ENCODE results near the gene TCEAL4. TPM values are rescaled to one million over a fixed set of nuclear protein-coding genes. Genes with fewer than 3 reads are reported as not detected.

The TCEAL4 gene
- total and polyA plus RNA-seq, 4 donors = 40.8 to 224 (median 163) TPM

GRCh38 chrX:103610282-103610681 lies 25.0 kb downstream of the TCEAL4 start:
- Histone ChIP-seq H3K27ac (ENCODE audit: low read depth, low read length) (no peak overlapping the region), H3K4me1 (ENCODE audit: control insufficient read depth, insufficient read depth, low read length) (peaks cover 8% of the 10 kb centered on the region), H3K36me3 (ENCODE audit: control insufficient read depth, insufficient read depth, low read length) (no peaks in the 10 kb centered on the region), H3K4me3 (ENCODE audit: low read depth, low read length) (no peak overlapping the region), H3K27me3 (ENCODE audit: control insufficient read depth, insufficient read depth, low read length) (peaks cover 10% of the 10 kb centered on the region), H3K9me3 (ENCODE audit: control insufficient read depth, insufficient read depth, low read length) (no peaks in the 10 kb centered on the region)
- no CpG with 5 or more reads among the region's 1 CpG for WGBS (ENCODE audit: insufficient coverage)
- DNase-seq (ENCODE audit: low read depth in 4 of 6, low spot score in 6 of 6) = no peak

GRCh38 chrX:103613362-103613890 lies 28.1 kb downstream of the TCEAL4 start:
- no CpG with 5 or more reads among the region's 1 CpG for WGBS (ENCODE audit: insufficient coverage)
- Histone ChIP-seq H3K27ac (ENCODE audit: low read depth, low read length) (no peak overlapping the region), H3K4me1 (ENCODE audit: control insufficient read depth, insufficient read depth, low read length) (peaks cover 4% of the 10 kb centered on the region), H3K9me3 (ENCODE audit: control insufficient read depth, insufficient read depth, low read length) (no peaks in the 10 kb centered on the region), H3K27me3 (ENCODE audit: control insufficient read depth, insufficient read depth, low read length) (no peaks in the 10 kb centered on the region), H3K4me3 (ENCODE audit: low read depth, low read length) (no peak overlapping the region), H3K36me3 (ENCODE audit: control insufficient read depth, insufficient read depth, low read length) (no peaks in the 10 kb centered on the region)
- DNase-seq (ENCODE audit: low read depth in 4 of 6, low spot score in 6 of 6) = no peak

GRCh38 chrX:103614999-103615398 lies 29.7 kb downstream of the TCEAL4 start:
- no peak for DNase-seq (ENCODE audit: low read depth in 4 of 6, low spot score in 6 of 6)
- H3K4me3 ChIP-seq (ENCODE audit: low read depth, low read length) = no peak overlapping the region
- no peaks in the 10 kb centered on the region for H3K4me1 ChIP-seq (ENCODE audit: control insufficient read depth, insufficient read depth, low read length)
- H3K27ac ChIP-seq (ENCODE audit: low read depth, low read length) = no peak overlapping the region
- H3K27me3 ChIP-seq (ENCODE audit: control insufficient read depth, insufficient read depth, low read length) = no peaks in the 10 kb centered on the region
- no peaks in the 10 kb centered on the region for H3K9me3 ChIP-seq (ENCODE audit: control insufficient read depth, insufficient read depth, low read length)
- no peaks in the 10 kb centered on the region for H3K36me3 ChIP-seq (ENCODE audit: control insufficient read depth, insufficient read depth, low read length)
- WGBS (ENCODE audit: insufficient coverage) = no CpG with 5 or more reads among the region's 1 CpG

GRCh38 chrX:103615781-103616371 lies 30.6 kb downstream of the TCEAL4 start:
- no peak for DNase-seq (ENCODE audit: low read depth in 4 of 6, low spot score in 6 of 6)
- H3K9me3 ChIP-seq (ENCODE audit: control insufficient read depth, insufficient read depth, low read length) = no peaks in the 10 kb centered on the region
- H3K27me3 ChIP-seq (ENCODE audit: control insufficient read depth, insufficient read depth, low read length) = no peaks in the 10 kb centered on the region
- no peak overlapping the region for H3K4me3 ChIP-seq (ENCODE audit: low read depth, low read length)
- no peaks in the 10 kb centered on the region for H3K4me1 ChIP-seq (ENCODE audit: control insufficient read depth, insufficient read depth, low read length)
- H3K36me3 ChIP-seq (ENCODE audit: control insufficient read depth, insufficient read depth, low read length) = no peaks in the 10 kb centered on the region
- H3K27ac ChIP-seq (ENCODE audit: low read depth, low read length) = no peak overlapping the region

GRCh38 chrX:103616676-103617186 lies 31.4 kb downstream of the TCEAL4 start:
- H3K36me3 ChIP-seq (ENCODE audit: control insufficient read depth, insufficient read depth, low read length) = no peaks in the 10 kb centered on the region
- H3K9me3 ChIP-seq (ENCODE audit: control insufficient read depth, insufficient read depth, low read length) = no peaks in the 10 kb centered on the region
- no peak overlapping the region for H3K4me3 ChIP-seq (ENCODE audit: low read depth, low read length)
- H3K4me1 ChIP-seq (ENCODE audit: control insufficient read depth, insufficient read depth, low read length) = no peaks in the 10 kb centered on the region
- H3K27me3 ChIP-seq (ENCODE audit: control insufficient read depth, insufficient read depth, low read length) = no peaks in the 10 kb centered on the region
- no peak overlapping the region for H3K27ac ChIP-seq (ENCODE audit: low read depth, low read length)
- no peak for DNase-seq (ENCODE audit: low read depth in 4 of 6, low spot score in 6 of 6)
- WGBS (ENCODE audit: insufficient coverage) = 14% methylated on average over 1 of the region's 1 CpG

- Histone ChIP-seq H3K9me3 (ENCODE audit: control insufficient read depth, insufficient read depth, low read length) (no peaks in the 10 kb centered on the region), H3K4me1 (ENCODE audit: control insufficient read depth, insufficient read depth, low read length) (peaks cover 10% of the 10 kb centered on the region), H3K27ac (ENCODE audit: low read depth, low read length) (peak overlapping the region; percentile 68), H3K4me3 (ENCODE audit: low read depth, low read length) (no peak overlapping the region), H3K36me3 (ENCODE audit: control insufficient read depth, insufficient read depth, low read length) (no peaks in the 10 kb centered on the region), H3K27me3 (ENCODE audit: control insufficient read depth, insufficient read depth, low read length) (peaks cover 2% of the 10 kb centered on the region)
- no CpG with 5 or more reads among the region's 4 CpGs for WGBS (ENCODE audit: insufficient coverage)
- DNase-seq (ENCODE audit: low read depth in 4 of 6, low spot score in 6 of 6) = peak in 2 of 6 donors; percentile 5 to 11
Observed at GRCh38 chrX:103624111-103624510, 38.8 kb downstream of the TCEAL4 start.

GRCh38 chrX:103626855-103627254 lies 41.5 kb downstream of the TCEAL4 start:
- no peak overlapping the region for H3K4me3 ChIP-seq (ENCODE audit: low read depth, low read length)
- peaks cover 7% of the 10 kb centered on the region for H3K27me3 ChIP-seq (ENCODE audit: control insufficient read depth, insufficient read depth, low read length)
- no peaks in the 10 kb centered on the region for H3K9me3 ChIP-seq (ENCODE audit: control insufficient read depth, insufficient read depth, low read length)
- no peak for DNase-seq (ENCODE audit: low read depth in 4 of 6, low spot score in 6 of 6)
- H3K4me1 ChIP-seq (ENCODE audit: control insufficient read depth, insufficient read depth, low read length) = peaks cover 10% of the 10 kb centered on the region
- no peak overlapping the region for H3K27ac ChIP-seq (ENCODE audit: low read depth, low read length)
- H3K36me3 ChIP-seq (ENCODE audit: control insufficient read depth, insufficient read depth, low read length) = no peaks in the 10 kb centered on the region

GRCh38 chrX:103628386-103629317 lies 43.3 kb downstream of the TCEAL4 start, which contains the start of gene TCEAL1:
TSS of gene TCEAL1 (plus strand) at chrX:103628975. CDS start at chrX:103629917, 942 bp downstream.
- Histone ChIP-seq H3K27me3 (ENCODE audit: control insufficient read depth, insufficient read depth, low read length) (peaks cover 7% of the 10 kb centered on the region), H3K4me3 (ENCODE audit: low read depth, low read length) (peak within 1 kb of the TSS; percentile 79)

GRCh38 chrX:103629318-103630170 lies 44.2 kb downstream of the TCEAL4 start:
- Histone ChIP-seq H3K4me3 (ENCODE audit: low read depth, low read length) (peak overlapping the region; percentile 79), H3K27me3 (ENCODE audit: control insufficient read depth, insufficient read depth, low read length) (peaks cover 7% of the 10 kb centered on the region)
- peak in 3 of 6 donors; percentile 51 to 92 (median 92) for DNase-seq (ENCODE audit: low read depth in 4 of 6, low spot score in 6 of 6)

More at GRCh38 chrX:103628386-103629317, 43.3 kb downstream of the TCEAL4 start, which contains the start of gene TCEAL1:
- Histone ChIP-seq H3K27ac (ENCODE audit: low read depth, low read length) (peak within 1 kb of the TSS; percentile 93), H3K9me3 (ENCODE audit: control insufficient read depth, insufficient read depth, low read length) (no peaks in the 10 kb centered on the region), H3K36me3 (ENCODE audit: control insufficient read depth, insufficient read depth, low read length) (no peaks in the 10 kb centered on the region), H3K4me1 (ENCODE audit: control insufficient read depth, insufficient read depth, low read length) (peaks cover 10% of the 10 kb centered on the region)
- 22% methylated on average over 24 of the region's 32 CpGs for WGBS (ENCODE audit: insufficient coverage)
- DNase-seq (ENCODE audit: low read depth in 4 of 6, low spot score in 6 of 6) = peak in 5 of 6 donors; percentile 50 to 89 (median 77)

More at GRCh38 chrX:103629318-103630170, 44.2 kb downstream of the TCEAL4 start:
- WGBS (ENCODE audit: insufficient coverage) = 17% methylated on average over 43 of the region's 49 CpGs
- H3K27ac ChIP-seq (ENCODE audit: low read depth, low read length) = peak overlapping the region; percentile 93
- H3K4me1 ChIP-seq (ENCODE audit: control insufficient read depth, insufficient read depth, low read length) = peaks cover 6% of the 10 kb centered on the region
- H3K9me3 ChIP-seq (ENCODE audit: control insufficient read depth, insufficient read depth, low read length) = no peaks in the 10 kb centered on the region
- no peaks in the 10 kb centered on the region for H3K36me3 ChIP-seq (ENCODE audit: control insufficient read depth, insufficient read depth, low read length)
